GM23248 (cell line): ENCODE results near the gene ZNF683.

Experiments
- EZH2 ChIP-seq: fragments of 200-600 bp; sonication (generic); IDR thresholded peaks from 2 replicates; pipeline ENCODE4 v1.6.1; 2018; ENCODE audit warnings: antibody characterized with exemption, mild to moderate bottlenecking; ENCODE audit not compliant: insufficient read depth, poor library complexity, severe bottlenecking
- EZH2phosphoT487 ChIP-seq: fragments of 200-600 bp; sonication (generic); IDR thresholded peaks from 2 replicates; pipeline ENCODE4 v1.6.1; 2018; ENCODE audit warnings: antibody characterized with exemption, moderate library complexity, mild to moderate bottlenecking, low read depth; ENCODE audit not compliant: insufficient read depth

GRCh38 chr1:26403656-26404055 lies 31.1 kb upstream of the ZNF683 start:
- no peak for TF ChIP-seq EZH2
- no peak for TF ChIP-seq EZH2phosphoT487
